ENCODE results near the gene CXCR1.

DNA sequence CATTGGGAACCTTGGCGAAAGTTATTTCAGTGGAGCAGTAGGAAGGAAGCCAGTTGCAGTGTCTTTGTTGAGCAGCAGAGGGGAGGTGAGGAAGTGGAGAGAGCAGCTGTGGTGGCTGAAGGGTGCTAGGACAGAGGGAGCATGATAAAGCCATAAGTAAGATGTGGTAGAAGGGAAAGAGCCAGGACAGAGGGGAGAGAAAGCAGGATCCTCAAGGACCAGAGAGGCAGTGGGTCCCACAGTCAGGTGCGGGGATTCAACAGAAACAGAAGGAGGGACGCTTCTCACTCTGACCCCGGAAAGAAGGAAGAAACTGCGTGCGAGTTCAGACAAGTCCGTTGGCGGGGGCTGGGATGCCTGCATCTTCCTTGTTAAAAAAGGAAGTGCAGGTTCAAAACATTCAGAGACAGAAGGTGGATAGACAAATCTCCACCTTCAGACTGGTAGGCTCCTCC, 41.1 kb downstream of the CXCR1 start, which contains the start of gene CXCR2:
- TF ChIP-seq SMC3 (IDR thresholded peaks at IDR 0.05; ENCODE audit: low read depth, low read length) (no peak), POLR2A (IDR thresholded peaks at IDR 0.05; ENCODE audit: low read depth, low read length) (no peak), MAFK (IDR thresholded peaks at IDR 0.05; ENCODE audit: low read depth, low read length) (no peak), RAD21 (IDR thresholded peaks at IDR 0.05; ENCODE audit: low read length) (no peak), CEBPB (IDR thresholded peaks at IDR 0.05; ENCODE audit: low read depth, low read length) (no peak), MXI1 (IDR thresholded peaks at IDR 0.05; ENCODE audit: borderline replicate concordance, low read depth, low read length) (no peak), RFX5 (IDR thresholded peaks at IDR 0.05; ENCODE audit: low read depth, low read length) (no peak), RCOR1 (IDR thresholded peaks at IDR 0.05; ENCODE audit: insufficient replicate concordance, low read length) (no peak), NFE2L2 (IDR thresholded peaks at IDR 0.05; ENCODE audit: low read depth, low read length) (no peak), BHLHE40 (IDR thresholded peaks at IDR 0.05; ENCODE audit: low read depth, low read length) (no peak)
- TF ChIP-seq, protein P1, sequence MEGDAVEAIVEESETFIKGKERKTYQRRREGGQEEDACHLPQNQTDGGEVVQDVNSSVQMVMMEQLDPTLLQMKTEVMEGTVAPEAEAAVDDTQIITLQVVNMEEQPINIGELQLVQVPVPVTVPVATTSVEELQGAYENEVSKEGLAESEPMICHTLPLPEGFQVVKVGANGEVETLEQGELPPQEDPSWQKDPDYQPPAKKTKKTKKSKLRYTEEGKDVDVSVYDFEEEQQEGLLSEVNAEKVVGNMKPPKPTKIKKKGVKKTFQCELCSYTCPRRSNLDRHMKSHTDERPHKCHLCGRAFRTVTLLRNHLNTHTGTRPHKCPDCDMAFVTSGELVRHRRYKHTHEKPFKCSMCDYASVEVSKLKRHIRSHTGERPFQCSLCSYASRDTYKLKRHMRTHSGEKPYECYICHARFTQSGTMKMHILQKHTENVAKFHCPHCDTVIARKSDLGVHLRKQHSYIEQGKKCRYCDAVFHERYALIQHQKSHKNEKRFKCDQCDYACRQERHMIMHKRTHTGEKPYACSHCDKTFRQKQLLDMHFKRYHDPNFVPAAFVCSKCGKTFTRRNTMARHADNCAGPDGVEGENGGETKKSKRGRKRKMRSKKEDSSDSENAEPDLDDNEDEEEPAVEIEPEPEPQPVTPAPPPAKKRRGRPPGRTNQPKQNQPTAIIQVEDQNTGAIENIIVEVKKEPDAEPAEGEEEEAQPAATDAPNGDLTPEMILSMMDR (conservative IDR thresholded peaks at IDR 0.05; ENCODE audit: low read depth, low read length), result no peak
- TF ChIP-seq, protein P2, sequence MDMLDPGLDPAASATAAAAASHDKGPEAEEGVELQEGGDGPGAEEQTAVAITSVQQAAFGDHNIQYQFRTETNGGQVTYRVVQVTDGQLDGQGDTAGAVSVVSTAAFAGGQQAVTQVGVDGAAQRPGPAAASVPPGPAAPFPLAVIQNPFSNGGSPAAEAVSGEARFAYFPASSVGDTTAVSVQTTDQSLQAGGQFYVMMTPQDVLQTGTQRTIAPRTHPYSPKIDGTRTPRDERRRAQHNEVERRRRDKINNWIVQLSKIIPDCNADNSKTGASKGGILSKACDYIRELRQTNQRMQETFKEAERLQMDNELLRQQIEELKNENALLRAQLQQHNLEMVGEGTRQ (IDR thresholded peaks at IDR 0.05; ENCODE audit: low read depth, low read length), result no peak
- TF ChIP-seq, protein P3, sequence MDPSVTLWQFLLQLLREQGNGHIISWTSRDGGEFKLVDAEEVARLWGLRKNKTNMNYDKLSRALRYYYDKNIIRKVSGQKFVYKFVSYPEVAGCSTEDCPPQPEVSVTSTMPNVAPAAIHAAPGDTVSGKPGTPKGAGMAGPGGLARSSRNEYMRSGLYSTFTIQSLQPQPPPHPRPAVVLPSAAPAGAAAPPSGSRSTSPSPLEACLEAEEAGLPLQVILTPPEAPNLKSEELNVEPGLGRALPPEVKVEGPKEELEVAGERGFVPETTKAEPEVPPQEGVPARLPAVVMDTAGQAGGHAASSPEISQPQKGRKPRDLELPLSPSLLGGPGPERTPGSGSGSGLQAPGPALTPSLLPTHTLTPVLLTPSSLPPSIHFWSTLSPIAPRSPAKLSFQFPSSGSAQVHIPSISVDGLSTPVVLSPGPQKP (IDR thresholded peaks at IDR 0.05; ENCODE audit: borderline replicate concordance, low read depth, low read length), result no peak

Measured in IMR-90 (cell line).